Endothelial cell (in vitro differentiated cells): ENCODE data around the gene HUNK. TPM values are rescaled to one million over a fixed set of nuclear protein-coding genes. Genes with fewer than 3 reads are reported as not detected.

Source experiments
- DNase-seq: peaks from one replicate; pipeline ENCODE4 v3.0.0; 2021; ENCODE audit warnings: low spot score
- H3K27ac Mint-ChIP-seq: one replicate; pipeline ENCODE4 v1.8.0; 2021; ENCODE audit warnings: mixed read lengths, inconsistent platforms; ENCODE audit not compliant: unreplicated experiment
- H3K27me3 Mint-ChIP-seq: one replicate; pipeline ENCODE4 v1.8.0; 2021; ENCODE audit warnings: mild to moderate bottlenecking, moderate library complexity, mixed read lengths, inconsistent platforms; ENCODE audit not compliant: unreplicated experiment
- H3K36me3 Mint-ChIP-seq: one replicate; pipeline ENCODE4 v1.8.0; 2021; ENCODE audit warnings: mild to moderate bottlenecking, low read depth, mixed read lengths, inconsistent platforms; ENCODE audit not compliant: unreplicated experiment
- H3K4me1 Mint-ChIP-seq: one replicate; pipeline ENCODE4 v1.8.0; 2021; ENCODE audit warnings: mild to moderate bottlenecking, mixed read lengths, inconsistent platforms; ENCODE audit not compliant: unreplicated experiment
- H3K4me3 Mint-ChIP-seq: one replicate; pipeline ENCODE4 v1.8.0; 2021; ENCODE audit warnings: mild to moderate bottlenecking, mixed read lengths, inconsistent platforms; ENCODE audit not compliant: unreplicated experiment
- H3K9me3 Mint-ChIP-seq: one replicate; pipeline ENCODE4 v1.8.0; 2021; ENCODE audit warnings: mixed read lengths, inconsistent platforms; ENCODE audit not compliant: unreplicated experiment
- CTCF ChIP-seq: fragments of 200-600 bp; sonication (generic); IDR thresholded peaks from one replicate; pipeline ENCODE4 v1.5.0; 2021; ENCODE audit warnings: antibody characterized with exemption; ENCODE audit not compliant: unreplicated experiment
- total RNA-seq: library from RNA; stranded (reverse); fragmentation: NEBNext Ultra II Directional; extraction: Animal tissue kit (Norgen Biotek cat#: 25700); gene quantifications from one replicate; pipeline ENCODE4 v1.2.1, GENCODE V29; 2021; ENCODE audit not compliant: unreplicated experiment

The HUNK gene
- total RNA-seq, 1 donor from 2014 or later, result 19.3 TPM

DNA sequence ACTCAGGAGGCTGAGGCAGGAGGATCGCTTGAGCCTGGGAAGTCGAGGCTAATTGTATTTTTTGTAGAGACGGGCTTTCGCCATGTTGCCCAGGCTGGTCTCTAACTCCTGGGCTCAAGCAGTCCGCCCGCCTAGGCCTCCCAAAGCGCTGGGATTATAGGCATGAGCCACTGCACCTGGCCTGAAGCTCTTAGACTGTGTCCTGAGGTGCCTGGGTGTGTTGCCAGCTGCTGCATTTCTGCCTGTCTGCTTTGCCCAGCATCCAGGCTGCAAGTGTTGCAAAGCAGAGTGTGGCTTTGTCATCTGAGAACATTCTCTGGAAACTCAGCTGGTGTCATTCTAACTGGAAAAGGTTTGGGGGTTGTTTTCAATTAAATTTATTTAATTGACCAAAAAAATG, 105.0 kb downstream of the HUNK start:
- Mint-ChIP-seq H3K36me3 (peaks cover 7% of the 10 kb centered on the region), H3K4me3 (no peak overlapping the region), H3K27me3 (no peaks in the 10 kb centered on the region), H3K9me3 (no peaks in the 10 kb centered on the region), H3K27ac (no peak overlapping the region), H3K4me1 (peaks cover 6% of the 10 kb centered on the region)
- DNase-seq, result no peak
- no peak for TF ChIP-seq CTCF

GRCh38 chr21:31983120-31983519, 110.3 kb downstream of the HUNK start:
- H3K36me3 Mint-ChIP-seq, result peaks cover 25% of the 10 kb centered on the region
- no peak overlapping the region for H3K27ac Mint-ChIP-seq
- H3K4me1 Mint-ChIP-seq, result no peaks in the 10 kb centered on the region
- no peak for DNase-seq
- no peaks in the 10 kb centered on the region for H3K9me3 Mint-ChIP-seq
- no peak for TF ChIP-seq CTCF
- H3K4me3 Mint-ChIP-seq, result no peak overlapping the region
- H3K27me3 Mint-ChIP-seq, result no peaks in the 10 kb centered on the region

DNA sequence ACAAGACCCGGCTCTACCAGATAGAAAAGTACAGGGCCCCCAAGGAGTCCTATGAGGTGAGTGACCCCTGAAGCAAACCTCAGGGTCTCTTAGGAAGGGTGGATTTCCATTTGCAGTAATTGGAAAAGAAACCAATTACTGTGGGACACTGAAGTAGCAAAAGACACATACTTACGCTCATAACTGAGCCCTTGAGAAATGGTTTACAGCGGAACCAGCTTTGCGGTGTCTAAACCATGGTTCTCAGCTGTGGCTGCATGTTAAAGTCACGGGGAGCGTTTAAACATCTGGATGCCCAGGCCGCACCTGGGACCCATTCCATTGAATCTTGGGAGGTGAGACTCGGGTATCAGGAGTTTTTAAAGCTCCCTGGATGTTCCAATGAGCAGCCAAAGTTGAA, 110.7 kb downstream of the HUNK start:
- H3K36me3 Mint-ChIP-seq, result peaks cover 25% of the 10 kb centered on the region
- no peak for DNase-seq
- TF ChIP-seq CTCF, result no peak
- H3K4me3 Mint-ChIP-seq, result no peak overlapping the region
- no peaks in the 10 kb centered on the region for H3K27me3 Mint-ChIP-seq
- no peaks in the 10 kb centered on the region for H3K9me3 Mint-ChIP-seq
- H3K4me1 Mint-ChIP-seq, result no peaks in the 10 kb centered on the region
- no peak overlapping the region for H3K27ac Mint-ChIP-seq

- H3K4me1 Mint-ChIP-seq, result no peaks in the 10 kb centered on the region
- no peak for DNase-seq
- peaks cover 25% of the 10 kb centered on the region for H3K36me3 Mint-ChIP-seq
- TF ChIP-seq CTCF, result no peak
- H3K27ac Mint-ChIP-seq, result no peak overlapping the region
- H3K4me3 Mint-ChIP-seq, result no peak overlapping the region
- peaks cover 7% of the 10 kb centered on the region for H3K27me3 Mint-ChIP-seq
- H3K9me3 Mint-ChIP-seq, result no peaks in the 10 kb centered on the region
Observed at GRCh38 chr21:31985398-31985797, 112.6 kb downstream of the HUNK start.

GRCh38 chr21:31986035-31986856, 113.4 kb downstream of the HUNK start:
- H3K4me3 Mint-ChIP-seq, result no peak overlapping the region
- H3K9me3 Mint-ChIP-seq, result no peaks in the 10 kb centered on the region
- H3K36me3 Mint-ChIP-seq, result peaks cover 22% of the 10 kb centered on the region
- no peaks in the 10 kb centered on the region for H3K4me1 Mint-ChIP-seq
- DNase-seq, result no peak
- TF ChIP-seq CTCF, result no peak
- peak overlapping the region; percentile 25 for H3K27ac Mint-ChIP-seq
- H3K27me3 Mint-ChIP-seq, result peaks cover 7% of the 10 kb centered on the region
